Measurements from ENCODE around the gene RAB11FIP5.

DNA sequence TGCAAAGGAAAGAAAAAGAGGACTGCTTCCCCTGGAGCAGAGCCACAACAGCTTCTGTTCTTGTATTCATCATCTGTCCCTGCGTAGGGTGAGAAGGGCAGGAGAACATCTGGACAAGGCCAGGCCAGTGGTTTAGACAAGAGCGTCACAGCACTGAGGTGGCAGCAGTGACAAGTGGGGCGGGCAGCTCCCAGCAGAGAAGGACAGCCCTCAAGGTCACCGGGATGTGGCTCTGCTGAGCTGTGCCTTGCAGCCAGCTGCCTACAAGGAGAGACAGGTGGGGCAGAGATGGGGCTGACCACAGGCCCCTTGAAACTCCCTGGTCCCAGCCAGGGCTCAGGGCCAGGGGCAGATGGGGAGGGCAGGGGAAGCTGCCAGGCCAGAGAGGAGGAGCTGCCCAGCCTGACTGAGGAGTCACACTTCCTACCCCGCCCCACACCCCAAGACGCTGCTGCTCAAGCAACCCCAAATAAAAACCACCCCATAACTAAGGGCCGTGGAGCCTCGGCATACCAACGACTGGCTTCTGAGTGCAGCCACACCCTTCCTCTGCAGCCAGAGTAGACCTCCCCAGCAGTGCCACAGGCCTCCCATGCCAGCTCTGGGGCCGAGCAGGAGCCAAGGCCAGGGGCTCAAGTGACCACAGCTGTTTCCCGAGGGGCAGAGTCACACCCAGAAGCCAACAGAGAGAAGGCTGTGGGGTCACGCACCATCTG lies 5.4 kb downstream of the RAB11FIP5 start:
- TF ChIP-seq, protein P1, sequence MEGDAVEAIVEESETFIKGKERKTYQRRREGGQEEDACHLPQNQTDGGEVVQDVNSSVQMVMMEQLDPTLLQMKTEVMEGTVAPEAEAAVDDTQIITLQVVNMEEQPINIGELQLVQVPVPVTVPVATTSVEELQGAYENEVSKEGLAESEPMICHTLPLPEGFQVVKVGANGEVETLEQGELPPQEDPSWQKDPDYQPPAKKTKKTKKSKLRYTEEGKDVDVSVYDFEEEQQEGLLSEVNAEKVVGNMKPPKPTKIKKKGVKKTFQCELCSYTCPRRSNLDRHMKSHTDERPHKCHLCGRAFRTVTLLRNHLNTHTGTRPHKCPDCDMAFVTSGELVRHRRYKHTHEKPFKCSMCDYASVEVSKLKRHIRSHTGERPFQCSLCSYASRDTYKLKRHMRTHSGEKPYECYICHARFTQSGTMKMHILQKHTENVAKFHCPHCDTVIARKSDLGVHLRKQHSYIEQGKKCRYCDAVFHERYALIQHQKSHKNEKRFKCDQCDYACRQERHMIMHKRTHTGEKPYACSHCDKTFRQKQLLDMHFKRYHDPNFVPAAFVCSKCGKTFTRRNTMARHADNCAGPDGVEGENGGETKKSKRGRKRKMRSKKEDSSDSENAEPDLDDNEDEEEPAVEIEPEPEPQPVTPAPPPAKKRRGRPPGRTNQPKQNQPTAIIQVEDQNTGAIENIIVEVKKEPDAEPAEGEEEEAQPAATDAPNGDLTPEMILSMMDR (IDR thresholded peaks at IDR 0.05), result no peak
- peak in 1 of 2 donors; percentile 21 for TF ChIP-seq POLR2AphosphoS5 (IDR thresholded peaks at IDR 0.05)
- no peak for TF ChIP-seq POLR2A (IDR thresholded peaks at IDR 0.05)
- no peak for TF ChIP-seq EP300 (IDR thresholded peaks at IDR 0.05)
